Mesothelial cell of epicardium (in vitro differentiated cells): ENCODE data around the gene PSTPIP1. TPM values are rescaled to one million over a fixed set of nuclear protein-coding genes. Genes with fewer than 3 reads are reported as not detected.

Experiments
- DNase-seq, 2 experiments: peaks; one replicate each; pipeline ENCODE4 v3.0.0; 2021; ENCODE audit warnings: low spot score in 2 of 2; ENCODE audit not compliant: unreplicated experiment in 2 of 2
- H3K27ac Mint-ChIP-seq: 2 replicates; pipeline ENCODE4 v1.8.0; 2021; ENCODE audit warnings: mixed read lengths
- H3K27me3 Mint-ChIP-seq: 2 replicates; pipeline ENCODE4 v1.8.0; 2021; ENCODE audit warnings: low read depth, mixed read lengths
- H3K36me3 Mint-ChIP-seq: 2 replicates; pipeline ENCODE4 v1.8.0; 2021; ENCODE audit warnings: mixed read lengths
- H3K4me1 Mint-ChIP-seq: 2 replicates; pipeline ENCODE4 v1.8.0; 2021; ENCODE audit warnings: mixed read lengths
- H3K4me3 Mint-ChIP-seq: 2 replicates; pipeline ENCODE4 v1.8.0; 2021; ENCODE audit warnings: mild to moderate bottlenecking, moderate library complexity, mixed read lengths
- H3K9me3 Mint-ChIP-seq: 2 replicates; pipeline ENCODE4 v1.8.0; 2021; ENCODE audit warnings: mixed read lengths
- CTCF ChIP-seq: fragments of 200-600 bp; sonication (generic); IDR thresholded peaks from one replicate; pipeline ENCODE4 v1.5.0; 2021; ENCODE audit warnings: antibody characterized with exemption; ENCODE audit not compliant: unreplicated experiment
- total RNA-seq: library from RNA; stranded (reverse); gene quantifications from 3 replicates; pipeline ENCODE4 v1.2.1, GENCODE V29; 2021

Gene PSTPIP1
- total RNA-seq, 1 donor from 2014 or later = not detected

- peaks cover 5% of the 10 kb centered on the region for H3K27me3 Mint-ChIP-seq
- H3K36me3 Mint-ChIP-seq = no peaks in the 10 kb centered on the region
- no peak overlapping the region for H3K4me3 Mint-ChIP-seq
- H3K27ac Mint-ChIP-seq = no peak overlapping the region
- no peaks in the 10 kb centered on the region for H3K9me3 Mint-ChIP-seq
- DNase-seq = no peak
- no peak for TF ChIP-seq CTCF
- H3K4me1 Mint-ChIP-seq = peaks cover 6% of the 10 kb centered on the region
Observed at GRCh38 chr15:76993114-76993725, 1.7 kb upstream of the PSTPIP1 start.

GRCh38 chr15:76994001-76994400, 925 bp upstream of the PSTPIP1 start:
- no peak overlapping the region for H3K4me3 Mint-ChIP-seq
- no peak for TF ChIP-seq CTCF
- no peaks in the 10 kb centered on the region for H3K9me3 Mint-ChIP-seq
- H3K36me3 Mint-ChIP-seq = no peaks in the 10 kb centered on the region
- peaks cover 5% of the 10 kb centered on the region for H3K27me3 Mint-ChIP-seq
- DNase-seq = no peak
- no peak overlapping the region for H3K27ac Mint-ChIP-seq
- H3K4me1 Mint-ChIP-seq = peaks cover 3% of the 10 kb centered on the region

GRCh38 chr15:76994496-76994895, 430 bp upstream of the PSTPIP1 start:
- H3K9me3 Mint-ChIP-seq = no peaks in the 10 kb centered on the region
- no peak for DNase-seq
- H3K36me3 Mint-ChIP-seq = no peaks in the 10 kb centered on the region
- TF ChIP-seq CTCF = no peak
- no peaks in the 10 kb centered on the region for H3K4me1 Mint-ChIP-seq
- H3K27me3 Mint-ChIP-seq = peaks cover 5% of the 10 kb centered on the region
- no peak overlapping the region for H3K27ac Mint-ChIP-seq
- no peak overlapping the region for H3K4me3 Mint-ChIP-seq

GRCh38 chr15:76996076-76996525, 1.2 kb downstream of the PSTPIP1 start:
- no peak overlapping the region for H3K4me3 Mint-ChIP-seq
- no peaks in the 10 kb centered on the region for H3K4me1 Mint-ChIP-seq
- H3K27ac Mint-ChIP-seq = no peak overlapping the region
- H3K36me3 Mint-ChIP-seq = no peaks in the 10 kb centered on the region
- H3K9me3 Mint-ChIP-seq = no peaks in the 10 kb centered on the region
- peaks cover 5% of the 10 kb centered on the region for H3K27me3 Mint-ChIP-seq
- no peak for TF ChIP-seq CTCF
- DNase-seq = no peak

- Mint-ChIP-seq H3K27me3 (peaks cover 2% of the 10 kb centered on the region), H3K4me1 (no peaks in the 10 kb centered on the region), H3K27ac (no peak overlapping the region), H3K9me3 (no peaks in the 10 kb centered on the region), H3K36me3 (no peaks in the 10 kb centered on the region), H3K4me3 (no peak overlapping the region)
- TF ChIP-seq CTCF = no peak
- no peak for DNase-seq
Observed at GRCh38 chr15:76996526-76997401, 1.8 kb downstream of the PSTPIP1 start.
